ENCODE measurements around the gene PTPRT. TPM values are rescaled to one million over a fixed set of nuclear protein-coding genes. Genes with fewer than 3 reads are reported as not detected.

Gene PTPRT
- total RNA-seq, 4 donors from 2014 or later, result 0.72 to 2.5 (median 1.4) TPM

GRCh38 chr20:42949950-42950349, 239.8 kb downstream of the PTPRT start:
- no peak for TF ChIP-seq POLR2A (IDR thresholded peaks at IDR 0.05)
- TF ChIP-seq EP300 (IDR thresholded peaks at IDR 0.05), result no peak
- no peak for TF ChIP-seq CTCF (IDR thresholded peaks at IDR 0.05)
- no peak for TF ChIP-seq POLR2AphosphoS5 (IDR thresholded peaks at IDR 0.05)

GRCh38 chr20:42945234-42945994, 244.3 kb downstream of the PTPRT start:
- H3K4me1 ChIP-seq, result no peaks in the 10 kb centered on the region
- WGBS, result 54% methylated on average over 10 of the region's 10 CpGs
- peaks cover 3% of the 10 kb centered on the region for H3K9me3 ChIP-seq
- no peaks in the 10 kb centered on the region for H3K36me3 ChIP-seq
- H3K4me3 ChIP-seq, result no peak overlapping the region
- no peaks in the 10 kb centered on the region for H3K27me3 ChIP-seq
- TF ChIP-seq EP300 (IDR thresholded peaks at IDR 0.05) (no peak), POLR2AphosphoS5 (IDR thresholded peaks at IDR 0.05) (no peak), POLR2A (IDR thresholded peaks at IDR 0.05) (no peak)
- DNase-seq (ENCODE audit: low spot score in 2 of 2), result no peak
- no peak overlapping the region for H3K27ac ChIP-seq

More at GRCh38 chr20:42949950-42950349, 239.8 kb downstream of the PTPRT start:
- H3K4me1 ChIP-seq, result no peaks in the 10 kb centered on the region
- H3K27me3 ChIP-seq, result no peaks in the 10 kb centered on the region
- H3K27ac ChIP-seq, result no peak overlapping the region
- peaks cover 3% of the 10 kb centered on the region for H3K9me3 ChIP-seq
- no peaks in the 10 kb centered on the region for H3K36me3 ChIP-seq
- 75% methylated on average over 7 of the region's 7 CpGs for WGBS
- no peak overlapping the region for H3K4me3 ChIP-seq
- no peak for DNase-seq (ENCODE audit: low spot score in 2 of 2)

- Histone ChIP-seq H3K4me1 (no peaks in the 10 kb centered on the region), H3K27ac (no peak overlapping the region), H3K27me3 (no peaks in the 10 kb centered on the region), H3K9me3 (no peaks in the 10 kb centered on the region), H3K36me3 (no peaks in the 10 kb centered on the region), H3K4me3 (no peak overlapping the region)
- WGBS, result 75% methylated on average over 2 of the region's 2 CpGs
- no peak for DNase-seq (ENCODE audit: low spot score in 2 of 2)
- TF ChIP-seq POLR2AphosphoS5 (IDR thresholded peaks at IDR 0.05), result no peak
- TF ChIP-seq EP300 (IDR thresholded peaks at IDR 0.05), result no peak
- TF ChIP-seq CTCF (IDR thresholded peaks at IDR 0.05), result no peak
- no peak for TF ChIP-seq POLR2A (IDR thresholded peaks at IDR 0.05)
Measured at GRCh38 chr20:42941629-42942028, 248.1 kb downstream of the PTPRT start.

- DNase-seq (ENCODE audit: low spot score in 2 of 2), result no peak
- no peaks in the 10 kb centered on the region for H3K36me3 ChIP-seq
- WGBS, result 66% methylated on average over 3 of the region's 3 CpGs
Measured at GRCh38 chr20:42938441-42939205, 251.1 kb downstream of the PTPRT start.

GRCh38 chr20:42936482-42936881, 253.2 kb downstream of the PTPRT start:
- TF ChIP-seq POLR2AphosphoS5 (IDR thresholded peaks at IDR 0.05) (no peak), CTCF (IDR thresholded peaks at IDR 0.05) (no peak), EP300 (IDR thresholded peaks at IDR 0.05) (no peak), POLR2A (IDR thresholded peaks at IDR 0.05) (no peak)
- DNase-seq (ENCODE audit: low spot score in 2 of 2), result no peak
- no peaks in the 10 kb centered on the region for H3K9me3 ChIP-seq
- WGBS, result 85% methylated on average over 3 of the region's 3 CpGs
- no peak overlapping the region for H3K27ac ChIP-seq
- no peaks in the 10 kb centered on the region for H3K27me3 ChIP-seq
- no peak overlapping the region for H3K4me3 ChIP-seq
- no peaks in the 10 kb centered on the region for H3K36me3 ChIP-seq
- no peaks in the 10 kb centered on the region for H3K4me1 ChIP-seq

More at GRCh38 chr20:42938441-42939205, 251.1 kb downstream of the PTPRT start:
- Histone ChIP-seq H3K9me3 (no peaks in the 10 kb centered on the region), H3K4me3 (no peak overlapping the region), H3K27me3 (no peaks in the 10 kb centered on the region), H3K27ac (no peak overlapping the region), H3K4me1 (no peaks in the 10 kb centered on the region)
- TF ChIP-seq POLR2AphosphoS5 (IDR thresholded peaks at IDR 0.05) (no peak), CTCF (IDR thresholded peaks at IDR 0.05) (no peak), POLR2A (IDR thresholded peaks at IDR 0.05) (no peak), EP300 (IDR thresholded peaks at IDR 0.05) (no peak)

Data from suprapubic skin (tissue), 4 donors.